SU-DHL-6 (cell line): ENCODE data around the gene TCF4.

Experiments used
- EZH2phosphoT487 ChIP-seq: fragments of 200-600 bp; sonication (generic), shearing (Covaris generic); conservative IDR thresholded peaks from 2 replicates; pipeline ENCODE4 v1.6.1; 2018; ENCODE audit warnings: mild to moderate bottlenecking, antibody characterized with exemption, low read length, moderate library complexity, mixed read lengths
- TF ChIP-seq, protein P1 (sequence below): fragments of 200-600 bp; sonication (generic); IDR thresholded peaks from one replicate; pipeline ENCODE4 v1.5.1; 2017; ENCODE audit warnings: antibody characterized with exemption, mild to moderate bottlenecking, low read length, moderate library complexity; ENCODE audit not compliant: insufficient read depth, poor library complexity, severe bottlenecking

DNA sequence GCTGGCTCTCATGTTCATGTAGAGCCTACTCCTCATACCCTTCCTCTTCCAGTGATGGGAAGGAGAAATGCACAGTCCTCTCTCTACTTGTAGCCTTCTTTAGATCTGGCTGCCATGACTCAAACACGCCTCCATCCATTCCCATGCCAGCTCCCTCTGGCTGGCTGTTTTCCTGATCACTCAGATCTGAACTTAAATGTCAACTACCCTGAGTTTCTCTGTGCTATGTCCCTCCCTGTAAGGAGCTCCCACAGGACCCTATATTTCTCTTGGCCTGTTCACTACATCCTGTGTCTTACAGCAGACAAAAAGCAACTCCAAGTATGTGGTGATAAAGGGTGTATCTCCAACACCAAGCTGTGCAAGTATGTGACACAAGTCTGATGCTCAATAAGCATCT lies 152.4 kb downstream of the TCF4 start:
- TF ChIP-seq, protein P1, sequence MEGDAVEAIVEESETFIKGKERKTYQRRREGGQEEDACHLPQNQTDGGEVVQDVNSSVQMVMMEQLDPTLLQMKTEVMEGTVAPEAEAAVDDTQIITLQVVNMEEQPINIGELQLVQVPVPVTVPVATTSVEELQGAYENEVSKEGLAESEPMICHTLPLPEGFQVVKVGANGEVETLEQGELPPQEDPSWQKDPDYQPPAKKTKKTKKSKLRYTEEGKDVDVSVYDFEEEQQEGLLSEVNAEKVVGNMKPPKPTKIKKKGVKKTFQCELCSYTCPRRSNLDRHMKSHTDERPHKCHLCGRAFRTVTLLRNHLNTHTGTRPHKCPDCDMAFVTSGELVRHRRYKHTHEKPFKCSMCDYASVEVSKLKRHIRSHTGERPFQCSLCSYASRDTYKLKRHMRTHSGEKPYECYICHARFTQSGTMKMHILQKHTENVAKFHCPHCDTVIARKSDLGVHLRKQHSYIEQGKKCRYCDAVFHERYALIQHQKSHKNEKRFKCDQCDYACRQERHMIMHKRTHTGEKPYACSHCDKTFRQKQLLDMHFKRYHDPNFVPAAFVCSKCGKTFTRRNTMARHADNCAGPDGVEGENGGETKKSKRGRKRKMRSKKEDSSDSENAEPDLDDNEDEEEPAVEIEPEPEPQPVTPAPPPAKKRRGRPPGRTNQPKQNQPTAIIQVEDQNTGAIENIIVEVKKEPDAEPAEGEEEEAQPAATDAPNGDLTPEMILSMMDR = no peak
- no peak for TF ChIP-seq EZH2phosphoT487
